HepG2 (cell line): ENCODE data around the gene ATF6.

Experiments used
- JUN ChIP-seq: sonication (generic); formaldehyde crosslinking; IDR thresholded peaks from 2 replicates; pipeline ENCODE4 v1.4.0; 2020; ENCODE audit warnings: mild to moderate bottlenecking, missing genetic modification reagents
- PRDM15 ChIP-seq: sonication (generic); formaldehyde crosslinking; IDR thresholded peaks from 2 replicates; pipeline ENCODE4 v1.4.0; 2020; ENCODE audit warnings: missing genetic modification reagents
- SALL2 ChIP-seq: sonication (generic); formaldehyde crosslinking; IDR thresholded peaks from 2 replicates; pipeline ENCODE4 v1.8.1; 2023; ENCODE audit warnings: mild to moderate bottlenecking, missing genetic modification reagents, inconsistent platforms

DNA sequence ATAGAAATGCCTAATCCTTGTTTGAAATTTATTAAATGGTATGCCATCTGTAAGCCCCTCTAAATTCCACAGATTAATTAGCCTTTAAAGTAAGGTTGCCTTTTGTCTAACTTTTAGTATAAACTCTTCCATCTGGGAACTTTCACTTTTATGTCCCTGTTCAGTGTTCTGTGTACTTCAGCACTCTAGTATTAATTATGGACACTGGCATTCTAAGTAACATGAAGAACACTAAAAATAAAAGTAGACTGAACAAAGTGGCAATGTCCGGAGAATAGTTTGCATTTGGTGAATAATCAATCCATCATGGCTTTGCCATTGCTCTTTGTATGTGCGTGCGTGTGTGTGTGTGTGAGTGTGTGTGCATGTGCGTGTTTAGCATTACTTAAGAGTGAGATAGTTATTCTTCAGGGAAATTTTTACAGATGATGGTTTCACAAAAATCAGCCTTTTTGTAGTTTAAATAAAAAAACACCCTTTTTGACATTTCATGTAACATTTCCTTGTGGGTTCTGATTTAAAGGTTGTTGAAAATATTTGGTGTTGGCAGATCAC is 51.1 kb downstream of the ATF6 start:
- no peak for TF ChIP-seq PRDM15 (CRISPR knock-in tag)
- TF ChIP-seq SALL2 (CRISPR knock-in tag), result no peak
- TF ChIP-seq JUN (CRISPR knock-in tag), result no peak
